ENCODE measurements around the gene DCAF4L1. TPM values are rescaled to one million over a fixed set of nuclear protein-coding genes. Genes with fewer than 3 reads are reported as not detected.

DCAF4L1 gene
- total RNA-seq, 1 donor, result under 0.01 TPM

- DNase-seq (ENCODE audit: low read depth in 2 of 3, low spot score in 2 of 3), result no peak
Observed at GRCh38 chr4:41989994-41990364, 8.4 kb downstream of the DCAF4L1 start.

GRCh38 chr4:41990365-41991111, 9.0 kb downstream of the DCAF4L1 start, which contains the start of gene SLC30A9:
TSS of gene SLC30A9 (plus strand) at chr4:41990530. CDS start at chr4:41990652, 122 bp downstream.
- peak; percentile 91 to 97 (median 96) for DNase-seq (ENCODE audit: low read depth in 2 of 3, low spot score in 2 of 3)

DNA sequence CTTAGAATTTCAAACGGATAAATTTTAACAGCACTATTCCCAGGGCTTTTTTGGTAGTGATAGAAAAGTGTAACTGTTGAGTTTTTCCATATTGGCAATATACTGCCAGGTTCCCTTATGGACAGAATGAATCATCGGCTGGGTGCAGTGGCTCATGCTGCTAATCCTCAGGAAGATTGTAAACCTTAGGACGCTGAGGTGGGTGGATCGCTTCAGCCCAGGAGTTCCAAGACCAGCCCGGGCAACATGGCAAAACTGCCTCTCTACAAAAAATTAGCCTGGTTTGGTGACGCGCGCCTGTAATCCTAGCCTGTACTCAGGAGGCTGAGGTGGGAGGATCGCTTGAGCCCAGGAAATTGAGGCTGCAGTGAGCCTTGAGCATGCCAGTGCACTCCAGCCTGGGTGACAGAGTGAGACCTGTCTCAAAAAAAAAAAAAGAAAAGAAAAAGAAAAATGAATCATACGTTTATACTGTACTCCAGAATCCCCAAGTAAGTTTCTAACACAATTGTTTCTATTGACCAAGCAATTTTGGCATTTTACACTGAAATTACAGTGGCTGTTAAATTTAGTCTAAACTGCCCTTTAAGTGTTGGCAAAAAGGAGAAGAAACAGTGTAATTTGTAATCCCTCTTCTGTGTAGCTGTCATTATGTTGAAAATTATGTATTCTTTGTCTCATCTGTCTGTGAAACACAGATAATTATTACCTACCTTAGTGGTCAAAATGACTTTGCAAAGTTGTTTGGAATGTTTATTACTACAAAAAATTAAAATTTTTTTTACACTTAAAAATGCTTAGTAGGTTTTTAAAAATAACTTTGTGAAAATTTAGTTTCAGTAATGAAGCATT, 10.6 kb downstream of the DCAF4L1 start:
- no peak for DNase-seq (ENCODE audit: low read depth in 2 of 3, low spot score in 2 of 3)

- DNase-seq (ENCODE audit: low read depth in 2 of 3, low spot score in 2 of 3), result no peak
Observed at GRCh38 chr4:41992967-41993857, 11.7 kb downstream of the DCAF4L1 start.

GRCh38 chr4:41994461-41994985, 13.0 kb downstream of the DCAF4L1 start:
- peak in 2 of 3 donors; percentile 11 to 24 for DNase-seq (ENCODE audit: low read depth in 2 of 3, low spot score in 2 of 3)

- DNase-seq (ENCODE audit: low read depth in 2 of 3, low spot score in 2 of 3), result no peak
Observed at GRCh38 chr4:41998019-41998418, 16.5 kb downstream of the DCAF4L1 start.

DNA sequence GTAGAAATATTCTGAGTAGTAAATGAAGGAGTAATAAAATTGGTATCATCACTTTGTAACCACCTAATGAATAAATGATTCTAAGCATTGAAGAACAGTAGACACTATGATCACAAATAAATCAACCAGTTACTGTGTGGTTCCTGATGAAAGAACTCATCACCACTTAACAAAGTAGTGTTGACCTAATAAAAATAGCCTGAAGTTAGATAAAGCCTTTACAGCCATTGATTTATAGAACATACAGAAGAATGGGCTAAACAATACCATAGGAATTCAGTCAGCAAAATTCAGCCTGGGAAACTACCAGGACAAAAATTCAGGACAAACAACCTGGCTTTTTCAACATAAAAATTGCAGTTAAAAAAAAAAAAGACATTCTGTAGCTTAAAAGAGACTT, 17.8 kb downstream of the DCAF4L1 start:
- no peak for DNase-seq (ENCODE audit: low read depth in 2 of 3, low spot score in 2 of 3)

DNA sequence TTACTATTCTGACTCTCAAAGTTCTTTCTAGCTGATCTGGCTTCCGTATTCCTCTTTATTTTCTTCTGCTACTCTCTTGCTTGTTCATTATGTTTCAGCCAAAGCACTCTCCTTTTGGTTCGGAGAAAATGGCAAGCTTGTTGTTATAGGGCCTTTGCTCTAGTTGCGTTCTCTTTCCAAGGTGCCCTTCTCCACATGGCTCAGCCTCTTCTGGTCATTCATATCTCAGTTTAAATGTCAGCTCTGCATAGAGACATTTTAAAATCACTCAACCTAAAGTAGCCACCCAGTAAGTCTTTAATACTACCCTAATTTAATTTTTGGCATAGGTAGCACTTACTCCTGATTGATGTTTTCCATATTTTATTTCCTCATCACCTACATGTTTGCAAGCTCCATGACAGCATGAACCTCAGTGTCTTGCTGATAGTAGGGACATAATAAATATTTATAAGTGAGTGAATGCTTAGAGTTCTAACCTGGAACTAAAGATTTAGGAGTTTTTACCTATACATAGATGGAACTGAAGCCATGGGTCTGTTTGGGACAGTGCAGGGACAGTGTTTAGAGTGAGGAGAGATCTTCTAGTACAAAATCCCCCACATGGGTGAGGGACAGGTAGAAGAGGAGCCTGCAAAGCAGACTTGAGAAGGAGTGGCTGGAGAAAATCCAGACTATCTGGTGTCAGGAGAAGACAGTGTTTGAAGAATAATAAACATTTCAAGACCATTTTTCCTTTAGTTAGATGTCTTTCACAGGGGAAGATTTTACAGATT, 26.6 kb downstream of the DCAF4L1 start:
- no peak for DNase-seq (ENCODE audit: low read depth in 2 of 3, low spot score in 2 of 3)

DNA sequence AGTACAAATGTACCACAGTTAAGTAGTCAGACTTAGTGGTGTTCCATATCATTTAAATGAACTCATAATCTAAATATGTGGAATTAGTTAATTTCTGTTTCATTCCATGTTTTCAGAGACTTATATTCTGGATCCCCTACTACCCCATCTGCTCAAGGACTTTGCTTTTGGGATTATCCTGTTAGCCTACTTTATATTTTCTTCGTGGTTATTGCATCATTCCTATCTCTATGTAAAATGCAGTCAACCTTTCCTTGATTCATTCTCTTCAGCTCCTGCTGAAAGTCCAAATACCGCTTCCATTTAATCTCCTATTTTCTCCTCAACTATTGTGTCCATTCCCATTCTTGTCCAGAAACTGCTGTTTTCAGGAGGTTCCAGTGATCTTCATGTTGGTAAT, 33.9 kb downstream of the DCAF4L1 start:
- DNase-seq (ENCODE audit: low read depth in 2 of 3, low spot score in 2 of 3), result no peak

- no peak for DNase-seq (ENCODE audit: low read depth in 2 of 3, low spot score in 2 of 3)
Observed at GRCh38 chr4:42018451-42018850, 36.9 kb downstream of the DCAF4L1 start.

Other genes with a start within 250 kb of the DCAF4L1 start
- not detected for gene PHOX2B, start 233.0 kb upstream of the DCAF4L1 start, total RNA-seq
- 36.4 TPM for gene TMEM33, start 46.3 kb upstream of the DCAF4L1 start, total RNA-seq
- gene SLC30A9, start 8.8 kb downstream of the DCAF4L1 start, total RNA-seq, result 46.0 TPM
- gene BEND4, start 170.9 kb downstream of the DCAF4L1 start, total RNA-seq, result 7.8 TPM

Measured in hematopoietic multipotent progenitor cell (in vitro differentiated cells).